OCI-LY7 (cell line): Measurements from ENCODE around the gene PDCD6IP.

Experiments
- EZH2phosphoT487 ChIP-seq: fragments of 200-600 bp; sonication (generic); IDR thresholded peaks from 2 replicates; pipeline ENCODE4 v1.6.1; 2018; ENCODE audit warnings: low read depth, borderline replicate concordance, mild to moderate bottlenecking, mixed run types, antibody characterized with exemption, low read length, moderate library complexity, mixed read lengths
- TF ChIP-seq, protein P1 (sequence below): fragments of 200-600 bp; sonication (generic); conservative IDR thresholded peaks from 2 replicates; pipeline ENCODE4 v1.5.1; 2014; ENCODE audit warnings: mild to moderate bottlenecking, antibody characterized with exemption, low read length, moderate library complexity, mixed read lengths

DNA sequence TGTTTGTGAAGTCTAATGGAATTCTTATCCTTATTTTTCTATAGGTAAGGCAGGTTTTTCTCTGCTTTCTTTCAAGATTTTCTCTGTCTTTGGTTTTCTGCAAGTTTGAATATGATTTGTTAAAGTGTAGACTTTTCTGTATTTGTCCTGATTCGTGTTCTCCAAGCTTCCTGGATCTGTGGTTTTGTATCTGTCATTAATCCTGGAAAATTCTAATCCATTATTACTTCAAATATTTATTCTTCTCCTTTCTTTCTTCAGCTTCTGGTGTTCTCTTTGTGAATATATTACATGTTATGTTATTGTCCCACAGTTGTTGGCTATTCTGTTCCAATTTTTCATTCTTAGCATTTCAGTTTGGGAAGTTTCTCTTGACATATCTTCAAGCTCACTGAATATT lies 76.4 kb downstream of the PDCD6IP start:
- TF ChIP-seq, protein P1, sequence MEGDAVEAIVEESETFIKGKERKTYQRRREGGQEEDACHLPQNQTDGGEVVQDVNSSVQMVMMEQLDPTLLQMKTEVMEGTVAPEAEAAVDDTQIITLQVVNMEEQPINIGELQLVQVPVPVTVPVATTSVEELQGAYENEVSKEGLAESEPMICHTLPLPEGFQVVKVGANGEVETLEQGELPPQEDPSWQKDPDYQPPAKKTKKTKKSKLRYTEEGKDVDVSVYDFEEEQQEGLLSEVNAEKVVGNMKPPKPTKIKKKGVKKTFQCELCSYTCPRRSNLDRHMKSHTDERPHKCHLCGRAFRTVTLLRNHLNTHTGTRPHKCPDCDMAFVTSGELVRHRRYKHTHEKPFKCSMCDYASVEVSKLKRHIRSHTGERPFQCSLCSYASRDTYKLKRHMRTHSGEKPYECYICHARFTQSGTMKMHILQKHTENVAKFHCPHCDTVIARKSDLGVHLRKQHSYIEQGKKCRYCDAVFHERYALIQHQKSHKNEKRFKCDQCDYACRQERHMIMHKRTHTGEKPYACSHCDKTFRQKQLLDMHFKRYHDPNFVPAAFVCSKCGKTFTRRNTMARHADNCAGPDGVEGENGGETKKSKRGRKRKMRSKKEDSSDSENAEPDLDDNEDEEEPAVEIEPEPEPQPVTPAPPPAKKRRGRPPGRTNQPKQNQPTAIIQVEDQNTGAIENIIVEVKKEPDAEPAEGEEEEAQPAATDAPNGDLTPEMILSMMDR, result no peak
- no peak for TF ChIP-seq EZH2phosphoT487
